C4-2B (cell line): ENCODE data around the gene ATL2.

Source experiments
- CTCF ChIP-seq: fragments of 450-650 bp; conservative IDR thresholded peaks from 2 replicates; pipeline ENCODE4 v1.5.1; 2017; ENCODE audit warnings: mild to moderate bottlenecking
- ZFX ChIP-seq: fragments of 450-650 bp; IDR thresholded peaks from 2 replicates; pipeline ENCODE4 v1.6.1; 2017

GRCh38 chr2:38381381-38382143 lies 4.5 kb upstream of the ATL2 start:
- TF ChIP-seq CTCF = no peak
- TF ChIP-seq ZFX = no peak
